ENCODE measurements around the gene FOXJ3.

The FOXJ3 gene

DNA sequence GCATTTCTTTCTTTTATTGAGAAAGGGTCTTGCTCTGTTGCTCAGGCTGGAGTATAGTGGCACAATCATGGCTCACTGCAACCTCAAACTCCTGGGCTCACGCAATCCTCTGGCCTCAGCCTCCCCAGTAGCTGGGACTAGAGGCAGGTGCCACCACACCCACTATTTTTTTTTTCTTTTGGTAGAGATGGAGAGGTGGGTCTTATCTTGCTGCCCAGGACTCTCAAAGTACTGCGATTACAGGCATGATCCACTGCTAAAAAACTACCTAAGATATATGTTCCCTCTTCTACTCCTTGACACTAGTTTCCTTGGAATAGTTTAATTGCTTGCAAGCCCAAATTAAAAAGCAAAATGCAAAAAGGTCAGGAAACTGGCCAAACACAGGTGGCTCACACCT is 113.6 kb downstream of the FOXJ3 start:
- no peak overlapping the region for H3K27ac ChIP-seq (ENCODE audit: extremely low read depth, low read depth, low read length)
- peaks cover 13% of the 10 kb centered on the region for H3K4me1 ChIP-seq (ENCODE audit: control insufficient read depth, insufficient read depth, low read length)
- CTCF ChIA-PET: interaction anchor here (0.6 kb wide), 1 partner anchor 614 kb away, joined by 7 read pairs; no protein-coding TSS in a partner anchor
- H3K4me3 ChIP-seq (ENCODE audit: low read depth, low read length): no peak overlapping the region
- no peaks in the 10 kb centered on the region; a peak in 1 of 3 replicates for H3K36me3 ChIP-seq (ENCODE audit: control insufficient read depth in 2 of 2, insufficient read depth in 1 of 2, low read length in 2 of 2)
- no peaks in the 10 kb centered on the region for H3K9me3 ChIP-seq (ENCODE audit: control insufficient read depth, insufficient read depth, low read depth, low read length)
- POLR2A ChIA-PET: no interaction called here
- no peak for TF ChIP-seq YY1 (tag by site-specific recombination; IDR thresholded peaks at IDR 0.05)
- no peak for TF ChIP-seq ZNF221 (tag by site-specific recombination; IDR thresholded peaks at IDR 0.05; ENCODE audit: borderline replicate concordance)
- TF ChIP-seq, protein P1, sequence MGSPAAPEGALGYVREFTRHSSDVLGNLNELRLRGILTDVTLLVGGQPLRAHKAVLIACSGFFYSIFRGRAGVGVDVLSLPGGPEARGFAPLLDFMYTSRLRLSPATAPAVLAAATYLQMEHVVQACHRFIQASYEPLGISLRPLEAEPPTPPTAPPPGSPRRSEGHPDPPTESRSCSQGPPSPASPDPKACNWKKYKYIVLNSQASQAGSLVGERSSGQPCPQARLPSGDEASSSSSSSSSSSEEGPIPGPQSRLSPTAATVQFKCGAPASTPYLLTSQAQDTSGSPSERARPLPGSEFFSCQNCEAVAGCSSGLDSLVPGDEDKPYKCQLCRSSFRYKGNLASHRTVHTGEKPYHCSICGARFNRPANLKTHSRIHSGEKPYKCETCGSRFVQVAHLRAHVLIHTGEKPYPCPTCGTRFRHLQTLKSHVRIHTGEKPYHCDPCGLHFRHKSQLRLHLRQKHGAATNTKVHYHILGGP (tag by site-specific recombination; IDR thresholded peaks at IDR 0.05): no peak
- no peak for TF ChIP-seq ZNF621 (tag by site-specific recombination; IDR thresholded peaks at IDR 0.05)
- no peak for TF ChIP-seq REPIN1 (tag by site-specific recombination; IDR thresholded peaks at IDR 0.05; ENCODE audit: low read depth)
- no peak for TF ChIP-seq ZNF146 (tag by site-specific recombination; IDR thresholded peaks at IDR 0.05)
- no peak for TF ChIP-seq ZNF626 (tag by site-specific recombination; IDR thresholded peaks at IDR 0.05)
- TF ChIP-seq KLF10 (tag by site-specific recombination; IDR thresholded peaks at IDR 0.05): no peak
- TF ChIP-seq ZBTB26 (tag by site-specific recombination; optimal IDR thresholded peaks at IDR 0.05): no peak

DNA sequence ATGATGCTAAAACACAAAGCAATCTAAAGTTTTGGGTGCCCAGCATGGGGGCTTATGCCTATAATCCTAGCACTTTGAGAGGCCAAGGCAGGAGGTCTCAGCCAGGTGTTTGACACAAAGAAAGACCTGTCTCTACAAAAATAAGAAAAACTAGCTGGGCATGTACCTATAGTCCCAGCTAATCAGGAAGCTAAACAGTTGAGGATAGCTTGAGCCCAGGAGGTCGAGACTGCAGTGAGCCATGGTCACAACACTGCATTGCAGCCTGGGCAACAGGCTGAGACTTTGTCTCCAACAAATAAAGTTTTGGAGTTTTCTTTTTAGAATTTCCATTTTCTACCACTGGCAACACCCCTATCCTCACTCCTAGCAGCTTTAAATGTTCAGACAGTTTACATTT is 115.4 kb downstream of the FOXJ3 start:
- TF ChIP-seq REPIN1 (tag by site-specific recombination; IDR thresholded peaks at IDR 0.05; ENCODE audit: low read depth) (no peak), BCL11B (tag by site-specific recombination; IDR thresholded peaks at IDR 0.05; ENCODE audit: low read depth) (no peak), SCRT1 (tag by site-specific recombination; IDR thresholded peaks at IDR 0.05; ENCODE audit: borderline replicate concordance) (no peak), ZNF561 (tag by site-specific recombination; IDR thresholded peaks at IDR 0.05; ENCODE audit: borderline replicate concordance) (no peak), FEZF1 (tag by site-specific recombination; IDR thresholded peaks at IDR 0.05) (no peak), ZNF311 (tag by site-specific recombination; IDR thresholded peaks at IDR 0.05; ENCODE audit: borderline replicate concordance) (no peak), GLIS2 (tag by site-specific recombination; IDR thresholded peaks at IDR 0.05) (no peak), ZNF391 (tag by site-specific recombination; IDR thresholded peaks at IDR 0.05; ENCODE audit: borderline replicate concordance, low read depth) (no peak), WT1 (tag by site-specific recombination; IDR thresholded peaks at IDR 0.05) (no peak), ZNF132 (tag by site-specific recombination; IDR thresholded peaks at IDR 0.05; ENCODE audit: borderline replicate concordance) (no peak), ZNF621 (tag by site-specific recombination; IDR thresholded peaks at IDR 0.05) (no peak), ZNF510 (tag by site-specific recombination; IDR thresholded peaks at IDR 0.05; ENCODE audit: insufficient replicate concordance) (no peak), ZBTB11 (tag by site-specific recombination; conservative IDR thresholded peaks at IDR 0.05; ENCODE audit: low read depth) (no peak), ZNF10 (tag by site-specific recombination; IDR thresholded peaks at IDR 0.05) (no peak), ZNF521 (tag by site-specific recombination; IDR thresholded peaks at IDR 0.05) (no peak), ZNF777 (tag by site-specific recombination; IDR thresholded peaks at IDR 0.05; ENCODE audit: borderline replicate concordance) (no peak), ZNF112 (tag by site-specific recombination; IDR thresholded peaks at IDR 0.05) (no peak), ZNF221 (tag by site-specific recombination; IDR thresholded peaks at IDR 0.05; ENCODE audit: borderline replicate concordance) (no peak), ZNF645 (tag by site-specific recombination; IDR thresholded peaks at IDR 0.05) (no peak)
- no peaks in the 10 kb centered on the region; a peak in 1 of 3 replicates for H3K36me3 ChIP-seq (ENCODE audit: control insufficient read depth in 2 of 2, insufficient read depth in 1 of 2, low read length in 2 of 2)
- H3K4me3 ChIP-seq (ENCODE audit: low read depth, low read length): no peak overlapping the region
- no peak overlapping the region for H3K27ac ChIP-seq (ENCODE audit: extremely low read depth, low read depth, low read length)
- no peaks in the 10 kb centered on the region for H3K9me3 ChIP-seq (ENCODE audit: control insufficient read depth, insufficient read depth, low read depth, low read length)
- H3K4me1 ChIP-seq (ENCODE audit: control insufficient read depth, insufficient read depth, low read length): peaks cover 12% of the 10 kb centered on the region; the same call in 1 of the 2 replicates
- POLR2A ChIA-PET: no interaction called here
- CTCF ChIA-PET: no interaction called here

Measured in HEK293 (cell line).